WTC11 (cell line): ENCODE measurements around the gene PEX19. TPM values are rescaled to one million over a fixed set of nuclear protein-coding genes. Genes with fewer than 3 reads are reported as not detected.

ENCODE experiments used
- ATAC-seq: fragments of 200-7000 bp; cut with Tn5 transposase; 2 replicates; pipeline ENCODE4 v1.10.0; 2021; ENCODE audit warnings: mild to moderate bottlenecking, moderate library complexity
- CTCF ChIA-PET: fragments of 300-600 bp; sonication (Branson Sonifier 250); formaldehyde crosslinking; loops from one replicate; lab custom pipeline; 2021; ENCODE audit warnings: antibody characterized with exemption; lab: Charles Lee
- POLR2A ChIA-PET: fragments of 350-600 bp; sonication (Branson Sonifier 250); formaldehyde crosslinking; loops from one replicate; lab custom pipeline; 2021; ENCODE audit warnings: antibody characterized with exemption; lab: Charles Lee
- DNase-seq: peaks from one replicate; pipeline ENCODE4 v3.0.0; 2021; ENCODE audit warnings: low spot score
- H3K27ac Mint-ChIP-seq: 2 replicates; pipeline ENCODE4 v1.8.0; 2021; ENCODE audit warnings: mixed read lengths
- H3K27me3 Mint-ChIP-seq: 2 replicates; pipeline ENCODE4 v1.8.0; 2021; ENCODE audit warnings: low read depth, mild to moderate bottlenecking, moderate library complexity, mixed read lengths
- H3K36me3 Mint-ChIP-seq: 2 replicates; pipeline ENCODE4 v1.8.0; 2021; ENCODE audit warnings: mixed read lengths
- H3K4me1 Mint-ChIP-seq: 2 replicates; pipeline ENCODE4 v1.8.0; 2022; ENCODE audit warnings: mixed read lengths
- H3K4me3 Mint-ChIP-seq: 2 replicates; pipeline ENCODE4 v1.8.0; 2021; ENCODE audit warnings: mild to moderate bottlenecking, moderate library complexity, mixed read lengths
- H3K9me3 Mint-ChIP-seq: 2 replicates; pipeline ENCODE4 v1.8.0; 2021; ENCODE audit warnings: mixed read lengths
- CBFB ChIP-seq: sonication (generic); formaldehyde crosslinking; IDR thresholded peaks from 2 replicates; pipeline ENCODE4 v1.8.1; 2022; ENCODE audit warnings: mild to moderate bottlenecking, low read depth, missing genetic modification reagents
- IRF1 ChIP-seq: sonication (generic); formaldehyde crosslinking; IDR thresholded peaks from 2 replicates; pipeline ENCODE4 v1.8.0; 2023; ENCODE audit warnings: missing genetic modification reagents
- IRF2 ChIP-seq: sonication (generic); formaldehyde crosslinking; IDR thresholded peaks from 2 replicates; pipeline ENCODE4 v1.8.0; 2022; ENCODE audit warnings: low read depth, missing genetic modification reagents, borderline replicate concordance
- JUN ChIP-seq: sonication (generic); formaldehyde crosslinking; IDR thresholded peaks from 2 replicates; pipeline ENCODE4 v1.8.0; 2023; ENCODE audit warnings: mild to moderate bottlenecking, missing genetic modification reagents
- MXD4 ChIP-seq: fragments of 250-450 bp; sonication (Bioruptor Pico); IDR thresholded peaks from 2 replicates; pipeline ENCODE4 v1.8.0; 2021; ENCODE audit warnings: mild to moderate bottlenecking, moderate library complexity, borderline replicate concordance
- MYBL2 ChIP-seq: sonication (generic); formaldehyde crosslinking; IDR thresholded peaks from 2 replicates; pipeline ENCODE4 v1.8.1; 2023; ENCODE audit warnings: mild to moderate bottlenecking, moderate library complexity, missing genetic modification reagents
- NR1H2 ChIP-seq: sonication (generic); formaldehyde crosslinking; IDR thresholded peaks from 2 replicates; pipeline ENCODE4 v1.9.0; 2021; ENCODE audit warnings: mild to moderate bottlenecking, moderate library complexity, missing genetic modification reagents
- OVOL2 ChIP-seq: fragments of 250-450 bp; sonication (Bioruptor Pico); IDR thresholded peaks from 2 replicates; pipeline ENCODE4 v1.9.0; 2021; ENCODE audit warnings: mild to moderate bottlenecking, borderline replicate concordance
- RELA ChIP-seq: sonication (generic); formaldehyde crosslinking; IDR thresholded peaks from 2 replicates; pipeline ENCODE4 v1.8.1; 2022; ENCODE audit warnings: missing genetic modification reagents, mild to moderate bottlenecking, borderline replicate concordance
- RORB ChIP-seq: fragments of 250-450 bp; sonication (Bioruptor Pico); IDR thresholded peaks from 2 replicates; pipeline ENCODE4 v1.9.0; 2021; ENCODE audit warnings: mild to moderate bottlenecking
- ZNF138 ChIP-seq: sonication (generic); formaldehyde crosslinking; conservative IDR thresholded peaks from 2 replicates; pipeline ENCODE4 v1.8.1; 2022; ENCODE audit warnings: mild to moderate bottlenecking, moderate library complexity, missing genetic modification reagents
- ZNF219 ChIP-seq: sonication (generic); formaldehyde crosslinking; IDR thresholded peaks from 2 replicates; pipeline ENCODE4 v1.8.0; 2023; ENCODE audit warnings: missing genetic modification reagents, mild to moderate bottlenecking, borderline replicate concordance
- ZNF317 ChIP-seq: sonication (generic); formaldehyde crosslinking; IDR thresholded peaks from 2 replicates; pipeline ENCODE4 v1.8.1; 2023; ENCODE audit warnings: low read depth, mild to moderate bottlenecking, moderate library complexity, missing genetic modification reagents, borderline replicate concordance
- ZNF416 ChIP-seq: fragments of 250-450 bp; sonication (Bioruptor Pico); IDR thresholded peaks from 2 replicates; pipeline ENCODE4 v1.9.0; 2021; ENCODE audit warnings: mild to moderate bottlenecking, inconsistent platforms
- total RNA-seq: library from RNA; stranded (reverse); gene quantifications from 3 replicates; pipeline ENCODE4 v1.2.3, GENCODE V29; 2021
- TF ChIP-seq, protein P1 (sequence below): fragments of 250-450 bp; sonication (Bioruptor Pico); IDR thresholded peaks from 2 replicates; pipeline ENCODE4 v2.1.2; 2022; ENCODE audit warnings: mild to moderate bottlenecking, moderate library complexity
- TF ChIP-seq, protein P2 (sequence below): sonication (generic); formaldehyde crosslinking; conservative IDR thresholded peaks from 2 replicates; pipeline ENCODE4 v1.8.1; 2023; ENCODE audit warnings: mild to moderate bottlenecking, low read depth, missing genetic modification reagents, moderate library complexity
- TF ChIP-seq, protein P3 (sequence below): fragments of 250-450 bp; sonication (Bioruptor Pico); IDR thresholded peaks from 2 replicates; pipeline ENCODE4 v1.9.0; 2021; ENCODE audit warnings: mild to moderate bottlenecking, borderline replicate concordance
- TF ChIP-seq, protein P4 (sequence below): sonication (generic); formaldehyde crosslinking; IDR thresholded peaks from 2 replicates; pipeline ENCODE4 v1.8.1; 2022; ENCODE audit warnings: low read depth, mild to moderate bottlenecking, moderate library complexity, missing genetic modification reagents, borderline replicate concordance
- TF ChIP-seq, protein P5 (sequence below): sonication (generic); formaldehyde crosslinking; IDR thresholded peaks from 2 replicates; pipeline ENCODE4 v1.8.0; 2023; ENCODE audit warnings: mild to moderate bottlenecking, missing genetic modification reagents

Gene PEX19
- total RNA-seq, 1 experiment from 2014 or later: 85.2 TPM

DNA sequence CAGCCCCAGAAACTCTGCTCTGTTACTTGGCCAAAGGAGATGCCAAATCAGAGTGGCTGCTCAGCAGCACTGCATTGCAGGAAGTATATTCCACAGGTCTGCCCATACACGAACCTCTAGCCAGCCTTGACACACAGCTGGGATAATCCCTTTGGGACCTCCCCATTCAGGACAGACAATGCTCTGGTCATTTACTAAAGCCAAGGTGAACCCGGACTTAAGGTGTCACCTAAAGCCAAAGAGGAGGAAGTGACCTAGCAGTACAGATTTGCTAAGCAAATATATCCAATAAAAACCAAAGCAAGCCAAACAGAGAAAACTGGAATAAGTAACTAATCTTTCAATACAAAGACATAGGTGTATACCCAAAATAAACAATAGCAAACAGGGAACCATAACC lies 30.4 kb upstream of the PEX19 start:
- DNase-seq (no peak), ATAC-seq (no peak)
- Mint-ChIP-seq H3K27ac (no peak overlapping the region), H3K9me3 (peaks cover 9% of the 10 kb centered on the region), H3K36me3 (peaks cover 79% of the 10 kb centered on the region), H3K4me3 (no peak overlapping the region), H3K27me3 (no peaks in the 10 kb centered on the region), H3K4me1 (no peaks in the 10 kb centered on the region)
- ChIA-PET CTCF (interaction anchor here (0.8 kb wide), 1 partner anchor 24 kb away, joined by 3 read pairs; no protein-coding TSS in a partner anchor), POLR2A (no interaction called here)
- TF ChIP-seq, protein P1, sequence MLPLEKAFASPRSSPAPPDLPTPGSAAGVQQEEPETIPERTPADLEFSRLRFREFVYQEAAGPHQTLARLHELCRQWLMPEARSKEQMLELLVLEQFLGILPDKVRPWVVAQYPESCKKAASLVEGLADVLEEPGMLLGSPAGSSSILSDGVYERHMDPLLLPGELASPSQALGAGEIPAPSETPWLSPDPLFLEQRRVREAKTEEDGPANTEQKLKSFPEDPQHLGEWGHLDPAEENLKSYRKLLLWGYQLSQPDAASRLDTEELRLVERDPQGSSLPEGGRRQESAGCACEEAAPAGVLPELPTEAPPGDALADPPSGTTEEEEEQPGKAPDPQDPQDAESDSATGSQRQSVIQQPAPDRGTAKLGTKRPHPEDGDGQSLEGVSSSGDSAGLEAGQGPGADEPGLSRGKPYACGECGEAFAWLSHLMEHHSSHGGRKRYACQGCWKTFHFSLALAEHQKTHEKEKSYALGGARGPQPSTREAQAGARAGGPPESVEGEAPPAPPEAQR: no peak
- TF ChIP-seq IRF2 (no peak), RELA (no peak), IRF1 (CRISPR knock-in tag) (no peak), MYBL2 (no peak), ZNF138 (CRISPR knock-in tag) (no peak)
- TF ChIP-seq, protein P2, sequence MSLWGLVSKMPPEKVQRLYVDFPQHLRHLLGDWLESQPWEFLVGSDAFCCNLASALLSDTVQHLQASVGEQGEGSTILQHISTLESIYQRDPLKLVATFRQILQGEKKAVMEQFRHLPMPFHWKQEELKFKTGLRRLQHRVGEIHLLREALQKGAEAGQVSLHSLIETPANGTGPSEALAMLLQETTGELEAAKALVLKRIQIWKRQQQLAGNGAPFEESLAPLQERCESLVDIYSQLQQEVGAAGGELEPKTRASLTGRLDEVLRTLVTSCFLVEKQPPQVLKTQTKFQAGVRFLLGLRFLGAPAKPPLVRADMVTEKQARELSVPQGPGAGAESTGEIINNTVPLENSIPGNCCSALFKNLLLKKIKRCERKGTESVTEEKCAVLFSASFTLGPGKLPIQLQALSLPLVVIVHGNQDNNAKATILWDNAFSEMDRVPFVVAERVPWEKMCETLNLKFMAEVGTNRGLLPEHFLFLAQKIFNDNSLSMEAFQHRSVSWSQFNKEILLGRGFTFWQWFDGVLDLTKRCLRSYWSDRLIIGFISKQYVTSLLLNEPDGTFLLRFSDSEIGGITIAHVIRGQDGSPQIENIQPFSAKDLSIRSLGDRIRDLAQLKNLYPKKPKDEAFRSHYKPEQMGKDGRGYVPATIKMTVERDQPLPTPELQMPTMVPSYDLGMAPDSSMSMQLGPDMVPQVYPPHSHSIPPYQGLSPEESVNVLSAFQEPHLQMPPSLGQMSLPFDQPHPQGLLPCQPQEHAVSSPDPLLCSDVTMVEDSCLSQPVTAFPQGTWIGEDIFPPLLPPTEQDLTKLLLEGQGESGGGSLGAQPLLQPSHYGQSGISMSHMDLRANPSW: no peak
- TF ChIP-seq, protein P3, sequence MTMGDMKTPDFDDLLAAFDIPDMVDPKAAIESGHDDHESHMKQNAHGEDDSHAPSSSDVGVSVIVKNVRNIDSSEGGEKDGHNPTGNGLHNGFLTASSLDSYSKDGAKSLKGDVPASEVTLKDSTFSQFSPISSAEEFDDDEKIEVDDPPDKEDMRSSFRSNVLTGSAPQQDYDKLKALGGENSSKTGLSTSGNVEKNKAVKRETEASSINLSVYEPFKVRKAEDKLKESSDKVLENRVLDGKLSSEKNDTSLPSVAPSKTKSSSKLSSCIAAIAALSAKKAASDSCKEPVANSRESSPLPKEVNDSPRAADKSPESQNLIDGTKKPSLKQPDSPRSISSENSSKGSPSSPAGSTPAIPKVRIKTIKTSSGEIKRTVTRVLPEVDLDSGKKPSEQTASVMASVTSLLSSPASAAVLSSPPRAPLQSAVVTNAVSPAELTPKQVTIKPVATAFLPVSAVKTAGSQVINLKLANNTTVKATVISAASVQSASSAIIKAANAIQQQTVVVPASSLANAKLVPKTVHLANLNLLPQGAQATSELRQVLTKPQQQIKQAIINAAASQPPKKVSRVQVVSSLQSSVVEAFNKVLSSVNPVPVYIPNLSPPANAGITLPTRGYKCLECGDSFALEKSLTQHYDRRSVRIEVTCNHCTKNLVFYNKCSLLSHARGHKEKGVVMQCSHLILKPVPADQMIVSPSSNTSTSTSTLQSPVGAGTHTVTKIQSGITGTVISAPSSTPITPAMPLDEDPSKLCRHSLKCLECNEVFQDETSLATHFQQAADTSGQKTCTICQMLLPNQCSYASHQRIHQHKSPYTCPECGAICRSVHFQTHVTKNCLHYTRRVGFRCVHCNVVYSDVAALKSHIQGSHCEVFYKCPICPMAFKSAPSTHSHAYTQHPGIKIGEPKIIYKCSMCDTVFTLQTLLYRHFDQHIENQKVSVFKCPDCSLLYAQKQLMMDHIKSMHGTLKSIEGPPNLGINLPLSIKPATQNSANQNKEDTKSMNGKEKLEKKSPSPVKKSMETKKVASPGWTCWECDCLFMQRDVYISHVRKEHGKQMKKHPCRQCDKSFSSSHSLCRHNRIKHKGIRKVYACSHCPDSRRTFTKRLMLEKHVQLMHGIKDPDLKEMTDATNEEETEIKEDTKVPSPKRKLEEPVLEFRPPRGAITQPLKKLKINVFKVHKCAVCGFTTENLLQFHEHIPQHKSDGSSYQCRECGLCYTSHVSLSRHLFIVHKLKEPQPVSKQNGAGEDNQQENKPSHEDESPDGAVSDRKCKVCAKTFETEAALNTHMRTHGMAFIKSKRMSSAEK (CRISPR knock-in tag): no peak
- TF ChIP-seq, protein P4, sequence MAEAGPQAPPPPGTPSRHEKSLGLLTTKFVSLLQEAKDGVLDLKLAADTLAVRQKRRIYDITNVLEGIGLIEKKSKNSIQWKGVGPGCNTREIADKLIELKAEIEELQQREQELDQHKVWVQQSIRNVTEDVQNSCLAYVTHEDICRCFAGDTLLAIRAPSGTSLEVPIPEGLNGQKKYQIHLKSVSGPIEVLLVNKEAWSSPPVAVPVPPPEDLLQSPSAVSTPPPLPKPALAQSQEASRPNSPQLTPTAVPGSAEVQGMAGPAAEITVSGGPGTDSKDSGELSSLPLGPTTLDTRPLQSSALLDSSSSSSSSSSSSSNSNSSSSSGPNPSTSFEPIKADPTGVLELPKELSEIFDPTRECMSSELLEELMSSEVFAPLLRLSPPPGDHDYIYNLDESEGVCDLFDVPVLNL (CRISPR knock-in tag): no peak

DNA sequence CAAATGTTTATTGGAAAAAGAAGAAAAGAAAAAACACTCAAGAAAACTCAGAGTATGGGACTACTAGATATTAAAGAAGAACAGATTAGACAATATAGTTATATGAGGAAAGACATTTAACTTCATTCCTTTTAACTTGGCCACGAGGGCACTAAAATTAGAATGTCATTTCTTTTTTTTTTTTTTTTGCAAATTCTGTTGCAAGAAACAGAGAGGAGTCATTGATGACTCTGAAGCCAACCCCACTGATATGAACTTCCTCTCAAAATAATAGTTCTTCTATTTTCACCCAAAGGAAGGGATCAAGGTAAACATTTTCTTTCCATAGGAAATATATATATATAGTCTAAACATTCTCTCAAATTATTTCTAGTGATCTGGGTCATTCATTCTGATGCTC lies 24.6 kb upstream of the PEX19 start:
- no peak for DNase-seq
- no peaks in the 10 kb centered on the region for H3K9me3 Mint-ChIP-seq
- H3K27me3 Mint-ChIP-seq: no peaks in the 10 kb centered on the region
- ChIA-PET POLR2A (no interaction called here), CTCF (interaction anchor here (4.2 kb wide), 1 partner anchor 18 kb away, joined by 49 read pairs; no protein-coding TSS in a partner anchor)
- H3K4me1 Mint-ChIP-seq: peaks cover 33% of the 10 kb centered on the region
- H3K4me3 Mint-ChIP-seq: no peak overlapping the region
- H3K27ac Mint-ChIP-seq: peak overlapping the region; percentile 33; the same call in 1 of the 2 replicates
- peaks cover 75% of the 10 kb centered on the region for H3K36me3 Mint-ChIP-seq
- ATAC-seq: no peak
- TF ChIP-seq JUN (CRISPR knock-in tag): no peak
- TF ChIP-seq OVOL2 (CRISPR knock-in tag): no peak
- no peak for TF ChIP-seq ZNF317
- TF ChIP-seq ZNF219 (CRISPR knock-in tag): no peak
- no peak for TF ChIP-seq MXD4 (CRISPR knock-in tag)
- no peak for TF ChIP-seq RORB (CRISPR knock-in tag)
- no peak for TF ChIP-seq IRF1 (CRISPR knock-in tag)
- TF ChIP-seq NR1H2 (CRISPR knock-in tag): no peak
- TF ChIP-seq, protein P5, sequence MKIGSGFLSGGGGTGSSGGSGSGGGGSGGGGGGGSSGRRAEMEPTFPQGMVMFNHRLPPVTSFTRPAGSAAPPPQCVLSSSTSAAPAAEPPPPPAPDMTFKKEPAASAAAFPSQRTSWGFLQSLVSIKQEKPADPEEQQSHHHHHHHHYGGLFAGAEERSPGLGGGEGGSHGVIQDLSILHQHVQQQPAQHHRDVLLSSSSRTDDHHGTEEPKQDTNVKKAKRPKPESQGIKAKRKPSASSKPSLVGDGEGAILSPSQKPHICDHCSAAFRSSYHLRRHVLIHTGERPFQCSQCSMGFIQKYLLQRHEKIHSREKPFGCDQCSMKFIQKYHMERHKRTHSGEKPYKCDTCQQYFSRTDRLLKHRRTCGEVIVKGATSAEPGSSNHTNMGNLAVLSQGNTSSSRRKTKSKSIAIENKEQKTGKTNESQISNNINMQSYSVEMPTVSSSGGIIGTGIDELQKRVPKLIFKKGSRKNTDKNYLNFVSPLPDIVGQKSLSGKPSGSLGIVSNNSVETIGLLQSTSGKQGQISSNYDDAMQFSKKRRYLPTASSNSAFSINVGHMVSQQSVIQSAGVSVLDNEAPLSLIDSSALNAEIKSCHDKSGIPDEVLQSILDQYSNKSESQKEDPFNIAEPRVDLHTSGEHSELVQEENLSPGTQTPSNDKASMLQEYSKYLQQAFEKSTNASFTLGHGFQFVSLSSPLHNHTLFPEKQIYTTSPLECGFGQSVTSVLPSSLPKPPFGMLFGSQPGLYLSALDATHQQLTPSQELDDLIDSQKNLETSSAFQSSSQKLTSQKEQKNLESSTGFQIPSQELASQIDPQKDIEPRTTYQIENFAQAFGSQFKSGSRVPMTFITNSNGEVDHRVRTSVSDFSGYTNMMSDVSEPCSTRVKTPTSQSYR (CRISPR knock-in tag): no peak
- no peak for TF ChIP-seq CBFB (CRISPR knock-in tag)
- no peak for TF ChIP-seq MYBL2
- TF ChIP-seq ZNF416: no peak
- TF ChIP-seq RELA: no peak
